H1 (cell line): ENCODE data around the gene SORD. TPM values are rescaled to one million over a fixed set of nuclear protein-coding genes. Genes with fewer than 3 reads are reported as not detected.
"Not testable (repeated sequence)": the region's sequence is repeated elsewhere in the genome, so short reads cannot be mapped to it uniquely, and the experiment has no call there.

ENCODE experiments used
- CTCF ChIA-PET: fragments of 300-600 bp; sonication (Branson Sonifier 250); formaldehyde crosslinking; loops from one replicate; lab custom pipeline; 2021; ENCODE audit not compliant: partially characterized antibody; lab: Charles Lee
- POLR2A ChIA-PET: fragments of 300-600 bp; sonication (Branson Sonifier 250); formaldehyde crosslinking; loops from one replicate; lab custom pipeline; 2021; ENCODE audit warnings: inconsistent platforms; ENCODE audit not compliant: partially characterized antibody; lab: Charles Lee
- DNase-seq, 2 experiments: peaks; one replicate each; pipeline versions ENCODE4 v3.0.0 to v3.0.0-alpha.2; 2010 to 2022; ENCODE audit warnings: low spot score in 2 of 2, low read depth in 1 of 2, mixed read lengths in 1 of 2
- FAIRE-seq: peaks from 2 replicates; lab custom pipeline; 2011; peaks lifted over from hg19 to GRCh38; lab: Jason Lieb, UNC
- H2AFZ ChIP-seq: 2 replicates; pipeline ENCODE4 v1.8.1; 2012; ENCODE audit warnings: low read length, inconsistent platforms
- H2AK5ac ChIP-seq: 2 replicates; pipeline ENCODE4 v1.6.1; 2013; ENCODE audit warnings: low read depth, low read length
- H2BK120ac ChIP-seq: replicated peaks from 2 replicates; pipeline ENCODE3; 2013; ENCODE audit warnings: low read depth, low read length, inconsistent platforms
- H2BK12ac ChIP-seq: 2 replicates; pipeline ENCODE4 v1.6.1; 2013; ENCODE audit warnings: low read depth, low read length
- H2BK15ac ChIP-seq: 2 replicates; pipeline ENCODE4 v1.6.1; 2013; ENCODE audit warnings: low read length
- H2BK20ac ChIP-seq: 2 replicates; pipeline ENCODE4 v1.6.1; 2013; ENCODE audit warnings: low read length
- H2BK5ac ChIP-seq: 2 replicates; pipeline ENCODE4 v1.6.1; 2013; ENCODE audit warnings: low read depth, low read length
- H3K14ac ChIP-seq: 2 replicates; pipeline ENCODE4 v1.6.1; 2013; ENCODE audit warnings: inconsistent platforms; ENCODE audit not compliant: insufficient read length
- H3K18ac ChIP-seq: 2 replicates; pipeline ENCODE4 v1.6.1; 2013; ENCODE audit warnings: low read length; ENCODE audit errors: extremely low read depth
- H3K23ac ChIP-seq: 2 replicates; pipeline ENCODE4 v1.6.1; 2013; ENCODE audit warnings: inconsistent platforms; ENCODE audit not compliant: insufficient read length
- H3K23me2 ChIP-seq: 2 replicates; pipeline ENCODE4 v1.6.1; 2013; ENCODE audit warnings: low read depth, low read length
- H3K27ac ChIP-seq: 2 replicates; pipeline ENCODE4 v1.6.1; 2011; ENCODE audit warnings: low read depth, low read length, inconsistent platforms
- H3K27me3 ChIP-seq, 4 experiments: replicated peaks in 1 of 4; 1 replicate in 1 of 4; 2 replicates in 3 of 4; pipeline versions ENCODE4 v1.6.1 to v1.8.1; 2011 to 2013; ENCODE audit warnings: low read length in 3 of 4, mild to moderate bottlenecking in 3 of 4, inconsistent platforms in 2 of 4, mixed read lengths in 2 of 4, moderate library complexity in 1 of 4; ENCODE audit not compliant: control insufficient read depth in 3 of 4, insufficient read depth in 3 of 4; ENCODE audit errors: extremely low read depth in 1 of 4
- H3K36me3 ChIP-seq, 4 experiments: 2 replicates each; pipeline versions ENCODE4 v1.6.1 to v1.8.1; 2011 to 2013; ENCODE audit warnings: mild to moderate bottlenecking in 4 of 4, low read length in 3 of 4, moderate library complexity in 2 of 4, control low read depth in 1 of 4, inconsistent platforms in 1 of 4; ENCODE audit not compliant: insufficient read depth in 4 of 4, control insufficient read depth in 2 of 4
- H3K4ac ChIP-seq: replicated peaks from 2 replicates; pipeline ENCODE3; 2013; ENCODE audit warnings: low read length, low read depth, mixed read lengths, inconsistent platforms; ENCODE audit not compliant: insufficient read length
- H3K4me1 ChIP-seq, 4 experiments: replicated peaks in 1 of 4; 1 replicate in 1 of 4; 2 replicates in 3 of 4; pipeline versions ENCODE4 v1.6.1 to v1.8.1; 2011 to 2013; ENCODE audit warnings: low read length in 3 of 4, inconsistent platforms in 2 of 4, mixed read lengths in 1 of 4; ENCODE audit not compliant: insufficient read depth in 4 of 4, control insufficient read depth in 3 of 4
- H3K4me2 ChIP-seq, 2 experiments: 2 replicates each; pipeline versions ENCODE4 v1.6.1 to v1.8.1; 2011 to 2013; ENCODE audit warnings: low read depth in 2 of 2, low read length in 2 of 2, control low read depth in 1 of 2, inconsistent platforms in 1 of 2, mild to moderate bottlenecking in 1 of 2; ENCODE audit not compliant: insufficient read depth in 1 of 2
- H3K4me3 ChIP-seq, 4 experiments: fragments of 200-600, 300-600 bp in 1 of 4; sonication (generic), shearing (Covaris generic), sonication (Bioruptor Twin) in 1 of 4; 2 replicates each; pipeline versions ENCODE4 v1.5.1 to v1.8.1; 2011 to 2016; ENCODE audit warnings: low read length in 4 of 4, low read depth in 3 of 4, control low read depth in 2 of 4, inconsistent platforms in 2 of 4, mild to moderate bottlenecking in 2 of 4, mixed read lengths in 1 of 4, moderate library complexity in 1 of 4; ENCODE audit not compliant: insufficient read depth in 2 of 4; ENCODE audit errors: extremely low read depth in 1 of 4
- H3K56ac ChIP-seq: replicated peaks from 2 replicates; pipeline ENCODE3; 2013; ENCODE audit warnings: low read depth, mild to moderate bottlenecking, mixed read lengths, low read length, inconsistent platforms; ENCODE audit not compliant: insufficient read length
- H3K79me1 ChIP-seq: 2 replicates; pipeline ENCODE4 v1.6.1; 2013; ENCODE audit warnings: low read depth, low read length, control low read depth
- H3K79me2 ChIP-seq, 2 experiments: 2 replicates each; pipeline versions ENCODE4 v1.6.1 to v1.8.1; 2012 to 2013; ENCODE audit warnings: low read length in 2 of 2, mild to moderate bottlenecking in 2 of 2, inconsistent platforms in 1 of 2; ENCODE audit not compliant: insufficient read depth in 2 of 2, control insufficient read depth in 1 of 2
- H3K9ac ChIP-seq, 4 experiments: replicated peaks in 1 of 4; 1 replicate in 1 of 4; 2 replicates in 3 of 4; pipeline versions ENCODE4 v1.6.1 to v1.8.1; 2011 to 2013; ENCODE audit warnings: low read depth in 3 of 4, low read length in 3 of 4, control low read depth in 2 of 4, mild to moderate bottlenecking in 2 of 4, moderate library complexity in 2 of 4, inconsistent platforms in 1 of 4; ENCODE audit errors: extremely low read depth in 1 of 4
- H3K9me3 ChIP-seq, 2 experiments: 2 replicates each; pipeline versions ENCODE4 v1.6.1 to v1.8.1; 2012 to 2013; ENCODE audit warnings: mild to moderate bottlenecking in 2 of 2, moderate library complexity in 2 of 2, control low read depth in 1 of 2, inconsistent platforms in 1 of 2, low read depth in 1 of 2, low read length in 1 of 2, mixed read lengths in 1 of 2; ENCODE audit not compliant: insufficient read depth in 2 of 2
- H4K20me1 ChIP-seq, 2 experiments: replicated peaks in 1 of 2; 2 replicates each; pipeline versions ENCODE3 to v1.8.1; 2011 to 2013; ENCODE audit warnings: inconsistent platforms in 2 of 2, low read length in 2 of 2, mild to moderate bottlenecking in 1 of 2; ENCODE audit not compliant: insufficient read depth in 2 of 2, control insufficient read depth in 1 of 2
- H4K5ac ChIP-seq: 2 replicates; pipeline ENCODE4 v1.6.1; 2013; ENCODE audit warnings: low read length, low read depth, mixed read lengths, inconsistent platforms; ENCODE audit not compliant: insufficient read length
- H4K8ac ChIP-seq: 2 replicates; pipeline ENCODE4 v1.8.0; 2013; ENCODE audit warnings: mild to moderate bottlenecking, moderate library complexity, low read length, inconsistent platforms; ENCODE audit not compliant: insufficient read depth; ENCODE audit errors: extremely low read depth
- H4K91ac ChIP-seq: replicated peaks from 2 replicates; pipeline ENCODE3; 2013; ENCODE audit warnings: low read length, mixed read lengths, inconsistent platforms; ENCODE audit not compliant: insufficient read length
- WGBS, 2 experiments: shearing (Covaris generic) in 1 of 2; methylation state at CpG; one replicate each; pipeline versions ENCODE4 v1.1.6 to v1.1.7; 2013 to 2015; ENCODE audit warnings: low lambda C conversion rate in 2 of 2, mixed read lengths in 2 of 2, inconsistent platforms in 1 of 2, low coverage in 1 of 2, missing lambda C conversion rate in 1 of 2; ENCODE audit not compliant: insufficient replicate concordance in 2 of 2, insufficient coverage in 1 of 2, insufficient read length in 1 of 2; ENCODE audit errors: extremely low coverage in 1 of 2, missing lambda C conversion rate in 1 of 2; 5-methylcytosine and 5-hydroxymethylcytosine counted together
- polyA plus RNA-seq, 7 experiments: library from polyadenylated mRNA; depleted of rRNA in 3 of 7; stranded (reverse) in 5 of 7; unstranded in 2 of 7; fragments of >200 nt in 5 of 7; fragments of 200-250 nt in 2 of 7; gene quantifications; 1 replicate in 5 of 7; 2 replicates in 1 of 7; 4 replicates in 1 of 7; pipeline versions ENCODE4 v1.2.1 to v1.2.3, GENCODE V29; 2011 to 2013; ENCODE audit warnings: missing spikeins in 2 of 7, mixed read lengths in 2 of 7
- total RNA-seq: library from RNA; stranded (reverse); fragmentation: NEBNext Ultra II Directional; extraction: Animal tissue kit (Norgen Biotek cat#: 25700); gene quantifications from 2 replicates; pipeline ENCODE4 v1.2.1, GENCODE V29; 2021

The SORD gene
- total and polyA plus RNA-seq, 2 of the 8 experiments (the other 6 are each of a cell fraction or from before 2014, with no cell fraction given), result 52.6 to 75.8 TPM

- not testable (repeated sequence) for H3K9ac ChIP-seq, H3K9me3 ChIP-seq, H2BK15ac ChIP-seq, H2BK120ac ChIP-seq, H4K8ac ChIP-seq, H3K14ac ChIP-seq, H2BK20ac ChIP-seq, H3K4me3 ChIP-seq, H3K23me2 ChIP-seq, H3K4me2 ChIP-seq, H2AK5ac ChIP-seq, H3K36me3 ChIP-seq, H3K79me1 ChIP-seq, FAIRE-seq, H3K4ac ChIP-seq, H4K5ac ChIP-seq, H2BK12ac ChIP-seq, DNase-seq, H3K23ac ChIP-seq, H3K27ac ChIP-seq, H4K91ac ChIP-seq, H4K20me1 ChIP-seq, H2AFZ ChIP-seq, H3K18ac ChIP-seq, H3K56ac ChIP-seq, H3K27me3 ChIP-seq, H2BK5ac ChIP-seq
- 86% methylated on average over 8 of the region's 9 CpGs; no CpG with 5 or more reads in 1 of the 2 experiments for WGBS, 2 experiments
- Histone ChIP-seq H3K4me1 (peaks cover 4 to 10% (median 7%) of the 10 kb centered on the region in 4 experiments), H3K79me2 (peaks cover 0 to 16% of the 10 kb centered on the region in 2 experiments; a peak in 2 of 4 replicates)
- CTCF ChIA-PET, result interaction anchor here (1.3 kb wide), 1 partner anchor 167 kb away, joined by 3 read pairs; no protein-coding TSS in a partner anchor
- POLR2A ChIA-PET, result interaction anchor here (0.7 kb wide), 1 partner anchor 9 kb away, joined by 3 read pairs; no protein-coding TSS in a partner anchor
These were observed 2.6 kb upstream of the SORD start for GRCh38 chr15:45020222-45020900.
